Stimulated activated naive CD8-positive, alpha-beta T cell treated with anti-CD3 and anti-CD28 coated beads, Interleukin-15, Interleukin-2, amounts not matched to agents 100 ng/mL and 50 ng/mL, for 24 hours (primary cell): ENCODE measurements around the gene ZNF37A.
"Not testable (repeated sequence)": the region's sequence is repeated elsewhere in the genome, so short reads cannot be mapped to it uniquely, and the experiment has no call there.

Experiments
- H3K27ac Mint-ChIP-seq: one replicate; pipeline ENCODE4 v1.8.0; 2021; ENCODE audit warnings: mild to moderate bottlenecking, mixed read lengths
- H3K27me3 Mint-ChIP-seq: one replicate; pipeline ENCODE4 v1.8.0; 2021; ENCODE audit warnings: mixed read lengths
- H3K36me3 Mint-ChIP-seq: one replicate; pipeline ENCODE4 v1.8.0; 2021; ENCODE audit warnings: low read depth, mixed read lengths
- H3K4me1 Mint-ChIP-seq: one replicate; pipeline ENCODE4 v1.8.0; 2021; ENCODE audit warnings: low read depth, mixed read lengths
- H3K4me3 Mint-ChIP-seq: one replicate; pipeline ENCODE4 v1.8.0; 2021; ENCODE audit warnings: mild to moderate bottlenecking, mixed read lengths
- H3K9me3 Mint-ChIP-seq: one replicate; pipeline ENCODE4 v1.8.0; 2021; ENCODE audit warnings: mixed read lengths

The ZNF37A gene

DNA sequence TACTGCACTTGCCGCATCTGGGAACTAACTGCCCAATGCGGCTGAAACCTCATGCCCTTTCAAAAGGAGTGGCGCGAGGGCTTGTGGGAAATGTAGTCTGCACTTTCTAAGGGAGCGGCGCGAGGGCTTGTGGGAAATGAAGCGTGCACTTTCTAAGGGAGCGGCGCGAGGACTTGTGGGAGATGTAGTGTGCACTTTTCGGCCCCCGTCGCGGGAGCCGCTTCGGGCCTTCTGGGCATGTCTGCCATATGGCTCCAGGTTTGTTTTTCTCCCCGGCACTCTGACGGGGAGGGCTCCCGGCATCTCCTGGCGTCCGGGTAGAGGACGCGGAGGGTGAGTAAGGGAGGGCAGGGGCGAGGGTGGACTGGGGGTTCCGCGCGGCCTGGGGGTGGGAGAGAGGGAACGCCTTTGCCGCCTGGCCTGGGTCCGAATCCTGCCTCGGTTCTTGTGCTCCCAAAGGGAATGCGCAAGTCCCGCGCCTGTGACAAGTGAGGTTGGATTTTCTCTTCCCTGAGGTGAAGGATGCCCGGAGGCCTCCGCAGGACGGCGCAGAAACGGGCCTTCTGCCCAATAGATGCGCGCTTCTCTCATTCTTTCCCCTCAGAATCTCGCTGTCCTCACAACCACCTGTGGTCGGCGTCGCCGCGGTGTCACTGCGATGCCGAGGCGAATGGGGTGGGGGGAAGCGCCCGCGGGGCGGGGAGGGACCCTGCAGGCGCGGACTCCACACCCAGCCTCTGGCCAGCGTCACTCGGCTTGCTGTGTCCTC, at the start of gene ZNF37A:
ZNF37A (plus strand) TSS at position 180 of the 769 bp plus-strand sequence. CDS start 2,281 bp downstream, outside the sequence.
- Mint-ChIP-seq H3K4me3 (peak within 1 kb of the TSS; percentile 88), H3K36me3 (peaks cover 43% of the 10 kb centered on the region)

DNA sequence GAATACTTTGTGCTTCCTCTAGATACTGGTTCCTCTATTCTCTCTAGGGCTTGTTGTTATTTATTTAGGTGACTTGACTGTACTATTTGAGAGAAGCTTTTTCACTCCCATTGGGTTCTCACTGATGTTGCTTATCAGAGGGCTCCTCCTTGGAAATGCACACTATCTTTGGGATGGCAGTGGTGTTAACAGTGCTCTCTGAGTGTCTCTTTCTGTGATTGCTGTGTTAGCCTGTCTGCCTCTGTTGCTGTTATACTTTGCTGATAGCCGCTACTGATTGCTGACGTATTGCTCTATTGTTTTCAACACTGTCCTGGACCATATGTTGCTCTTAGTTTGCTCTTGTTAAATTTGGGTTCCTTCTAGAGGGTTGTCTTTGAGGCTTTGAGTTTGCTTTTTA, 49.0 kb upstream of the ZNF37A start:
- no peak overlapping the region for H3K27ac Mint-ChIP-seq
- peaks cover 84% of the 10 kb centered on the region for H3K36me3 Mint-ChIP-seq
- no peaks in the 10 kb centered on the region for H3K27me3 Mint-ChIP-seq
- peaks cover 25% of the 10 kb centered on the region for H3K4me1 Mint-ChIP-seq
- H3K9me3 Mint-ChIP-seq = peaks cover 18% of the 10 kb centered on the region
- H3K4me3 Mint-ChIP-seq = no peak overlapping the region

More for the DNA sequence above, at the start of gene ZNF37A:
- Mint-ChIP-seq H3K27me3 (no peaks in the 10 kb centered on the region), H3K4me1 (peaks cover 30% of the 10 kb centered on the region), H3K27ac (peak within 1 kb of the TSS; percentile 92), H3K9me3 (peaks cover 10% of the 10 kb centered on the region)

DNA sequence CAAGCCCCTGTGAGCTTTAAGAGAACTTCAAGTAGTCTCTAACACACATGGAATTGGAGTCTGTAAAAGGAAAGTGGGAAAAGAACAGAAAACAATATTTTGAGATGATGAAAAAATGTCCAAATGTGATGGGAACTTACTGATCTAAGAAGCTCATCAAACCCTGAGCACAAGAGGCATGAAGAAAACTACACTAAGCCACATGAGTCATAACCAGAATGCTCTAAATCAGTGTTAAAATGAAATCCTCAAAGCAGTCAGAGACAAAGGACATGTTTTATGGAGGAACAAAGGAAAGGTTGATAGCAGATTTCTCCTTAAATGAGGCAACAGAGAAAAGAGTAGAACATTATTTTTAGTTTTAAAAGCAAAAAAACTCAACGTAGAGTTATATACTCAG, 46.5 kb upstream of the ZNF37A start:
- Mint-ChIP-seq H3K36me3 (peaks cover 90% of the 10 kb centered on the region), H3K27ac (no peak overlapping the region), H3K9me3 (peaks cover 26% of the 10 kb centered on the region), H3K27me3 (no peaks in the 10 kb centered on the region), H3K4me3 (no peak overlapping the region), H3K4me1 (peaks cover 24% of the 10 kb centered on the region)

DNA sequence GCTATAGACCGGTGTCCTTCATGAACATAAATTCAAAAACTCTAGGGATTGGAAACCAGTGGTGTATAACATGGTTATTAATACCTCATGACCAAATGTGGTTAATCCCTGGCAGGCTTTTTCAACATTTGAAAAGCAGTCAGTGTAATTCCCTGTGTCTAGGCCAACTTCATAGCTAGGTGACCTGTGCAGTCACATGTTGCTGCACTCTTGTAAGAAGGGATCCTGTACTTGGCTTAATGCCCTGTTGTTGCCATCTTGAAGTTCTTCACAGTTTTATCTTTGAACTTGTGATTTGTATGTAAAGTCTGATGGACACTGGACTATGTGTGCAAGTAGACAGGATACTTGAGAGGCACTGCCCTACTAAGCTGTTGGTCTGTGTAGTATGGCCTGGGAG, 43.9 kb upstream of the ZNF37A start:
- H3K4me1 Mint-ChIP-seq = peaks cover 8% of the 10 kb centered on the region
- H3K27me3 Mint-ChIP-seq = no peaks in the 10 kb centered on the region
- peaks cover 48% of the 10 kb centered on the region for H3K9me3 Mint-ChIP-seq
- no peak overlapping the region for H3K27ac Mint-ChIP-seq
- no peak overlapping the region for H3K4me3 Mint-ChIP-seq
- H3K36me3 Mint-ChIP-seq = peaks cover 95% of the 10 kb centered on the region

DNA sequence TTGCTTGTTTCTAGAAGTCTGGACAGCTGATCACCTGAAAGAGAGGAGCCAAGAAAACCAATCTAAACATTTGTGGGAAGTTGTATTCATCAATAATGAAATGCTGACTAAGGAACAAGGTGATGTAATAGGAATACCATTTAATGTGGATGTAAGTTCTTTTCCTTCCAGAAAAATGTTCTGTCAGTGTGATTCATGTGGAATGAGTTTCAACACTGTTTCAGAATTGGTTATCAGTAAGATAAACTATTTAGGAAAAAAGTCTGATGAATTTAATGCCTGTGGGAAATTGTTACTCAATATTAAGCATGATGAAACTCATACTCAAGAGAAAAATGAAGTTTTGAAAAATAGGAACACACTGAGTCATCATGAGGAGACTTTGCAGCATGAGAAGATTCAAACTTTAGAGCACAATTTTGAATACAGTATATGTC, 39.8 kb upstream of the ZNF37A start:
- Mint-ChIP-seq H3K4me3 (no peak overlapping the region), H3K27me3 (no peaks in the 10 kb centered on the region), H3K9me3 (peaks cover 70% of the 10 kb centered on the region), H3K27ac (no peak overlapping the region), H3K4me1 (no peaks in the 10 kb centered on the region), H3K36me3 (peaks cover 95% of the 10 kb centered on the region)

DNA sequence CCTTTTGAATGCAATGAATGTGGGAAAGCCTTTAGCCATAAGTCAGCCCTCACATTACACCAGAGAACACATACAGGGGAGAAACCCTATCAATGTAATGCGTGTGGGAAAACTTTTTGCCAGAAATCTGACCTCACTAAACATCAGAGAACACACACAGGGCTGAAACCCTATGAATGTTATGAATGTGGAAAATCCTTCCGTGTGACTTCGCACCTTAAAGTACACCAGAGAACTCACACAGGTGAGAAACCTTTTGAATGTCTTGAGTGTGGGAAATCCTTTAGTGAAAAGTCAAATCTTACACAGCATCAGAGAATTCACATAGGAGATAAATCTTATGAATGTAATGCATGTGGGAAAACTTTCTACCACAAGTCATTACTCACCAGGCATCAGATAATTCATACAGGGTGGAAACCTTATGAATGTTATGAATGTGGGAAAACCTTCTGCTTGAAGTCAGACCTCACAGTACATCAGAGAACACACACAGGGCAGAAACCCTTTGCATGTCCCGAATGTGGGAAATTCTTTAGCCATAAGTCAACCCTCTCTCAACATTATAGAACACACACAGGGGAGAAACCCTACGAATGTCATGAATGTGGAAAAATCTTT, 38.8 kb upstream of the ZNF37A start:
- not testable (repeated sequence) for H3K4me3 Mint-ChIP-seq, H3K27me3 Mint-ChIP-seq, H3K27ac Mint-ChIP-seq, H3K4me1 Mint-ChIP-seq
- H3K36me3 Mint-ChIP-seq = peaks cover 94% of the 10 kb centered on the region
- H3K9me3 Mint-ChIP-seq = peaks cover 71% of the 10 kb centered on the region

DNA sequence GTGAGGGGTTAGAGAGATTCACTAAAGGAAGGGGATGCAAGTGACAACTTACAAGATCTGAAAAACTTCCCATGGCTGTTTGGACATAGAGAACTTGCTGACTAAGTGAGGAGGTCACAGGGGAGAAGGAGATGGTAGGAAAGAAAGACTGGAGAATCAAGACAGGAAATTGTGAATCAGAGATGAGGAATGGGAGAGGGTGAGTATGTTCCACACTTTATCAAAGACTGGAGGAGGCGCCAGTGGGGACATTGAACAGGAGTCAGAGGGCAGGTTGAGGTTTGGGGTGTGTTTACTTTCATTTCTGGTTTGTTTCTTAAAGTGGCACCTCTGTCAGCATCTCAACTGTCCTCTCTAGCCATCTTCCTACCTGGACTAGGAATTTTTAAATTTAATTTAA, 24.5 kb upstream of the ZNF37A start:
- peaks cover 15% of the 10 kb centered on the region for H3K9me3 Mint-ChIP-seq
- not testable (repeated sequence) for H3K4me1 Mint-ChIP-seq, H3K27me3 Mint-ChIP-seq

DNA sequence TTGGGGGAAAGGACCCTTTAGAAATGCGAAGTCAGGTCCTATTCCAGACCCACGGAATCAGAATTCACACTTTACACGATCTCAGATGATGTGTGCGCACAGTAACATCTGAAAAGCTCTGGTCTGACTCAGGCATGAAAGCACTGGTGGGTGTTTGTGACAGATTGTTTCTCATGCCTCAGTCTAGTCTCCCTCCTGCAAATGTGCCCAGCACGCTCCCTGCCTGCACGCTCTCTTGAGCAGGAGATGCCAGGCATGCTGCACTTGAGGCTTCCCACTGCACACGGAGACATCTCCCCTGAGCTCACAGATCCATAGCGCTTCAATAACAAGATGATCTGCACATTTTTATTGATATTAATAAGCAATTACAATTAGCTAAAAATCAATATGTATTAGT, 23.6 kb upstream of the ZNF37A start:
- Mint-ChIP-seq H3K27ac (no peak overlapping the region), H3K27me3 (peaks cover 4% of the 10 kb centered on the region), H3K36me3 (no peaks in the 10 kb centered on the region), H3K4me1 (no peaks in the 10 kb centered on the region), H3K4me3 (no peak overlapping the region), H3K9me3 (peaks cover 19% of the 10 kb centered on the region)

More for the DNA sequence above, 24.5 kb upstream of the ZNF37A start:
- H3K27ac Mint-ChIP-seq, H3K36me3 Mint-ChIP-seq, H3K4me3 Mint-ChIP-seq: not testable (repeated sequence)

DNA sequence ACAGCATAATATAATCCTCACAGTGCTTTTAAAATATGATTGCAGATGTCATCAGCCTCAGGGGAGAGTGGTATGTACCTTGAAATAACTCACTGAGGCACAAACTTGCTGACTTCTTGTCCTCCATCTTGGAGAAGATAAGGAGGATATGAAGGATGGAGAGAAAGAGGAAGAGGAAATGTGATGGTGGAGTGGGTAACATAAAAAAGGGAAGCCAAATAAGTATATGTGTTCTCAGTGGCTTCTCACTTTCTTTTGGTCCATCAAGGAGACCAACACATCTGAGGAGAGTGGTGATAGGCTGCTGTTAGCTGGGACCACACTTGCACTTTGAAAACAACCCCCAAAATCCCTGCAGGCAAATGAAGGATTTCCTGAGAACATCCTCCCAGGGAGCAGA, 21.6 kb upstream of the ZNF37A start:
- H3K9me3 Mint-ChIP-seq = peaks cover 27% of the 10 kb centered on the region

DNA sequence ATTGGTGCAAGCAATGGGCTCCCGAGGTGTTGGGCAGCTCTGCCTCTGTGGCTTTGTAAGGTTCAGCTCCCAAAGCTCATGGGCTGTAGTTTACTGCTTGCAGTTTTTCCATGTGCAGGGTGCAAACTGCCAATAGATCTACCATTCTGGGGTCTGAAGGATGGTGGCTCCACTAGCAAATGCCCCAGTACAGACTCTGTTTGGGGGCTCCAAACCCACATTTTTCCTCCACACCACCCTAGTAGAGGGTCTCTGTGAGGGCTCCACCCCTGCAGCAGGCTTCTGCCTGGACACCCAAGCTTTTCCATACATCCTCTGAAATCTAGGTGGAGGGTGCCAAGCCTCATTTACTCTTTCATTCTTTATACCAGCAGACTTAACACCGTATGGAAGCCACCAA, 17.4 kb upstream of the ZNF37A start:
- H3K4me1 Mint-ChIP-seq = no peaks in the 10 kb centered on the region

More for the DNA sequence above, 21.6 kb upstream of the ZNF37A start:
- Mint-ChIP-seq H3K36me3 (no peaks in the 10 kb centered on the region), H3K4me1 (no peaks in the 10 kb centered on the region), H3K4me3 (no peak overlapping the region), H3K27me3 (peaks cover 4% of the 10 kb centered on the region), H3K27ac (no peak overlapping the region)

DNA sequence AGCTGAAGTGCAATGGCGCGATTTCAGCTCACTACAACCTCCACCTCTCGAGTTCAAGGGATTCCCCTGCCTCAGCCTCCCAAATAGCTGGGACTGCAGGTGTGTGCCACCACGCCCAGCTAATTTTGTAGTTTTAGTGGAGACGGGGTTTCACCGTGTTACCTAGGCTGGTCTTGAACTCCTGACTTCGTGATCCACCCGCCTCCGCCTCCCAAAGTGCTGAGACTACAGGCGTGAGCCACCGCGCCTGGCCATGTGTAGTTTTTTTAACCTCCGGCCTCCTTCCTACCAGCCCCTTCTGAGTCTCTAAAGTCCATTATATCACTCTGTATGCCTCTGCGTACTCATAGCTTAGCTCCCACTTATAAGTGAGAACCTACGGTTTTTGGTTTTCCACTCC, 819 bp upstream of the ZNF37A start:
- H3K4me3 Mint-ChIP-seq = peak overlapping the region; percentile 88

More for the DNA sequence above, 17.4 kb upstream of the ZNF37A start:
- no peaks in the 10 kb centered on the region for H3K36me3 Mint-ChIP-seq
- no peak overlapping the region for H3K27ac Mint-ChIP-seq
- H3K9me3 Mint-ChIP-seq = peaks cover 40% of the 10 kb centered on the region
- H3K27me3 Mint-ChIP-seq = peaks cover 3% of the 10 kb centered on the region
- no peak overlapping the region for H3K4me3 Mint-ChIP-seq

DNA sequence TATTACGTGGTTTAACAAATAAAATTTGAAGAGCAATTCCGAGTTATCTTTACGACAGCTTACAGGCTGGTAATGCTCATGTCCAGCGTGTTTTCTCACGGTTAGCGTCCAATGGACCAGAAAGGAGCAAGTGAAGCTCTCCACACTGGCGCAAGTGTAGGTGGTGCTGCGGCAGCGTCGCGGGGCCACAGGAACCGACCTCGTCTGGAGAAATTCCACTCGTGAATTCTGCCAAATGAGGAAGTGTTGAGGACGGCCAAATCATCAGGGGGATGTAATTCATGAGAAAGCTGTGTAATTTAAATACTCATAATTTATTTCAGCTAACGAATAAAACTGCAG, 350 bp upstream of the ZNF37A start:
- H3K4me3 Mint-ChIP-seq = peak overlapping the region; percentile 88
- peaks cover 38% of the 10 kb centered on the region for H3K36me3 Mint-ChIP-seq

More for the DNA sequence above, 819 bp upstream of the ZNF37A start:
- not testable (repeated sequence) for H3K27me3 Mint-ChIP-seq, H3K9me3 Mint-ChIP-seq
- Mint-ChIP-seq H3K36me3 (peaks cover 33% of the 10 kb centered on the region), H3K27ac (peak overlapping the region; percentile 92), H3K4me1 (peaks cover 30% of the 10 kb centered on the region)

DNA sequence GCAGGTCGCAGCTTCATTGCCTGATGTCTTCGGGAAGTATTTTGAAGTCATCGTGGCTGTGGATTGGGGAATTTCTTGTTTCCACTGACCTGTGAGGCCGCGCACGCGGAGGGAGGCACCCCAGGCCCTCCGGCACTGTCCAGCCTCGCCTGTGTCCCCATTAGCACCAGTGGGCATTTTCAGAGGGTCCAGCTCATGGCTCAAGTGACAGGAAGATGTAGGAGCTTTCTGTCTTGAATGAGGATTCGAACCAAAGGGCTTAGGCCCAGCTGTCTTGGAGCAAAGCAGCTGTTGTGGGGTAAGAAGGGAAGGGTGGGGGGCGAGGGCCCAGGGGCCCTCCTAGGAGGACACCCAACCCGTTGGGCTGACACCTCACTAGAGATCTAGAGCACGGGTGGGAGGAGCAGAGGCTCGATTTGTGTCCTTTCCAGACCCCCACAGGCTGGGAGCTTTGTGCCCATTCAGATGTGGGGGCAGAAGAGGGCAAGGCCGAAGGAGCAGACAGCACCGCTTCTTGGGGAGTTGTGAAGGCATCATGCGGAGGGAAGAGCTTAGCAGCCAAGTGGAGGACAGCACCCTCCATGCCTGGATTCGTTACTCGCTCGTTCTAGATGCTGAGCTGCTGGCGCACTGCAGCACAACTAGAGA, 914 bp downstream of the ZNF37A start:
- Mint-ChIP-seq H3K4me1 (peaks cover 30% of the 10 kb centered on the region), H3K27ac (peak overlapping the region; percentile 92), H3K27me3 (no peaks in the 10 kb centered on the region), H3K36me3 (peaks cover 50% of the 10 kb centered on the region), H3K4me3 (peak overlapping the region; percentile 88), H3K9me3 (peaks cover 14% of the 10 kb centered on the region)

More for the DNA sequence above, 350 bp upstream of the ZNF37A start:
- Mint-ChIP-seq H3K27ac (peak overlapping the region; percentile 92), H3K27me3 (no peaks in the 10 kb centered on the region), H3K9me3 (peaks cover 10% of the 10 kb centered on the region), H3K4me1 (peaks cover 30% of the 10 kb centered on the region)

DNA sequence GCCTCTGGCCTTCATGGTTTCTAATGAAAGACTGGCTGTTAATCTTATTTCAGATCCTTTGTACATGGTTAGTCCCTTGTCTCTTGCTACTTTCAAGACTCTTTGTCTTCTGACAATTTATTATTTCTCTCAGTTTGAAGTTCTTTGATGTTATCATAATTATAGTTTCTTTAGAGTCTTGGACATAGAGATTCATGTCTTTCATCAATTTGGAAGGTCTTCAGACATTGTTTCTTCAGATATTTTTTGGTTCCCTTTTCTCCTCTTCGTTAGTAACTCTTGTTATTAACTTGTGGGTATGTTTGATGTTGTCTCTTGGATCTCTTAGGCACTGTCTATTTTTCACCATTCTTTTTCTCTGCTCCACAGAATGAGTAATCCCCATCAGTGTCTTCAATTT, 8.7 kb downstream of the ZNF37A start:
- Mint-ChIP-seq H3K4me1 (no peaks in the 10 kb centered on the region), H3K36me3 (peaks cover 99% of the 10 kb centered on the region), H3K9me3 (peaks cover 54% of the 10 kb centered on the region), H3K27me3 (no peaks in the 10 kb centered on the region), H3K4me3 (no peak overlapping the region), H3K27ac (no peak overlapping the region)

DNA sequence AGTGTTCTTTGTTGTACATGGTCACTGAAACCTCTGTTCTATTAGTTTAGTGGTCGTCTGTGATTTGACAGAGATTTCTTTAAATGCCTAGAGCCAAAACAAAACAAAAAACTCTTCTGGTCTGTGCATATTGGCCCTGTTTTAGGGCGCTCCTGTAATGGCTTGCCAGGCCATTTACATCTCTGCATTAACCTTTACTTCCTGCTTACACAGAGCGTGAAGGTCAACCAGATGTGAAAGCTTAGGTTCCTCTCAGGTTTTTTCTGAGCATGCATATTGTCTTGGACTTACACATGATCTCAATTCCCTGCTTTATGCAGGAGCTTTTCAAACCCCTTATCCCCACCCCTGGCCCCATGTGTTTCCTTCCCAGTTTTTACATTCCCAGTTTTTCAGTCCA, 9.6 kb downstream of the ZNF37A start:
- no peak overlapping the region for H3K4me3 Mint-ChIP-seq
- H3K9me3 Mint-ChIP-seq = peaks cover 58% of the 10 kb centered on the region
- no peaks in the 10 kb centered on the region for H3K4me1 Mint-ChIP-seq
- no peaks in the 10 kb centered on the region for H3K27me3 Mint-ChIP-seq
- no peak overlapping the region for H3K27ac Mint-ChIP-seq
- H3K36me3 Mint-ChIP-seq = peaks cover 99% of the 10 kb centered on the region
